GM19455 (cell line): Measurements from ENCODE around the gene ST6GALNAC3.
"Not testable (repeated sequence)": the region's sequence is repeated elsewhere in the genome, so short reads cannot be mapped to it uniquely, and the experiment has no call there.

Source experiments
- ATAC-seq: cut with Tn5 transposase; IDR thresholded peaks from one replicate; pipeline ENCODE4 v1.9.1; 2021; ENCODE audit not compliant: unreplicated experiment

Gene ST6GALNAC3

DNA sequence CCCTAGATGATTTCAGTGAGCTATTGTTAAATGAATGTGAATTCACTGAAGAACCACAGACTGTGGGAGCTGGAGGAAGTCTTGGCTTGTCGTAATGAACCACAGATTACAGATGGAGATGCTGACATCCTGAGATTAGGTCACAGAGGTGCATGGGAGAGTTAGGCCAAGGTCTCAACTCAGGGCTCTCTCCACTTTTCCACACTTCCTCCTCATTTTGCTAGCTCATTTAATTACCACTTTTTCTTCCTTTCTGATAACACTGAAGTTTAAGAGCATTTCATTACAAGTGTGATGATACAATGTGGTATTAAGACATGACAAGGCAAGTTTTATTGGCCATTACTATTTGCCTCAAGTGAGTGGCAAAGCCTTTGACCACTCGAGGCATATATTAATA is 30.8 kb downstream of the ST6GALNAC3 start:
- ATAC-seq = no peak

- ATAC-seq = no peak
Measured at GRCh38 chr1:76106251-76106650, 31.7 kb downstream of the ST6GALNAC3 start.

GRCh38 chr1:76106719-76107235 is 32.2 kb downstream of the ST6GALNAC3 start:
- ATAC-seq = no peak

DNA sequence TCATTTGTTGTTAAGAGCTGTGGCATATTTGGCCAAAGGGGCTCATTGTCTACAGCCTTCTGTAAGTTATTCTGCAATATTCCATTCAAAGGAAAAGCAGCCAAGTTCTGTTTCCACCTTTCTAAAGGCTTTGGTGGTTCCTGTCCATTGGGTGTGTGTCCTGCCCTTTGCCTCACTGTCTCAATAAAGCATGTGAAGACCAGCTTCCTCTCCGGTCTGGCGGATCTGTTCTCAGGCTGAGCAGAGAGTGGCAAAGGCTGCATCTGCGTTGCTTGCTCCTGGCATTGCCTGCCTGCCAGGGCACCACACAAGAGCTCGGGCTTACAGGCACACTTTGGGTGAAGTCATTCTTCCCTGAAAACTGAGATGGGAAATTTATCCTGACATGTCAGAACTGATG is 34.9 kb downstream of the ST6GALNAC3 start:
- ATAC-seq = no peak

GRCh38 chr1:76109901-76110560 is 35.5 kb downstream of the ST6GALNAC3 start:
- no peak for ATAC-seq

GRCh38 chr1:76110666-76111065 is 36.1 kb downstream of the ST6GALNAC3 start:
- no peak for ATAC-seq

DNA sequence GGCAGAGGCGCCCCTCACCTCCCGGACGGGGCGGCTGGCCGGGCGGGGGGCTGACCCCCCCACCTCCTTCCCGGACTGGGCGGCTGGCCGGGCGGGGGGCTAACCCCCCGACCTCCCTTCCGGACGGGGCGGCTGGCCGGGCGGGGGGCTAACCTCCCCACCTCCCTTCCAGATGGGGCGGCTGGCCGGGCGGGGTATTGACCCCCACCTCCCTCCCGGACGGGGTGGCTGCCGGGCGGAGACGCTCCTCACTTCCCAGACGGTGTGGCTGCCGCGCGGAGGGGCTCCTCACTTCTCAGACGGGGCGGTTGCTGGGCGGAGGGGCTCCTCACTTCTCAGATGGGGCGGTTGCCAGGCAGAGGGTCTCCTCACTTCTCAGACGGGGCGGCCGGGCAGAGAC is 37.8 kb downstream of the ST6GALNAC3 start:
- ATAC-seq = not testable (repeated sequence)

DNA sequence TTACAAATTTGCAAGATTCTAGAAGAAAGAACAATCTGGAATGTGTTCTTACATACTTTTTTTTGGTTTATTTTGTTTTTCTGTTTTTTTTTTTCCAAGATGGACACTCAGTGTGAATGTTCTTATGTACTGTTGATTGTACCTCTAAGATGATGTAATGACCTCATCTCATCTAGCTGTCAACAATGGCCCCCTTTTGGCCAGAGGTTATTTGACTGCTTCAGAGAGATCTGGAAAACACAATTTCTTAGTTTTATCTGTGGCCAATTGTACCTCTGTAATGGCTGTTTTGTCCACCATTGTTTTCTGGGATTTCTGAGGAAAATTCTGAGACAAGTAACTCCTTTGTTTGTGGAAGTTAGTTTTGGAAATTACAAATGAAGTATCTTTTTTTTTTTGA is 38.9 kb downstream of the ST6GALNAC3 start:
- no peak for ATAC-seq

- ATAC-seq = no peak
Measured at GRCh38 chr1:76115171-76115570, 40.6 kb downstream of the ST6GALNAC3 start.

DNA sequence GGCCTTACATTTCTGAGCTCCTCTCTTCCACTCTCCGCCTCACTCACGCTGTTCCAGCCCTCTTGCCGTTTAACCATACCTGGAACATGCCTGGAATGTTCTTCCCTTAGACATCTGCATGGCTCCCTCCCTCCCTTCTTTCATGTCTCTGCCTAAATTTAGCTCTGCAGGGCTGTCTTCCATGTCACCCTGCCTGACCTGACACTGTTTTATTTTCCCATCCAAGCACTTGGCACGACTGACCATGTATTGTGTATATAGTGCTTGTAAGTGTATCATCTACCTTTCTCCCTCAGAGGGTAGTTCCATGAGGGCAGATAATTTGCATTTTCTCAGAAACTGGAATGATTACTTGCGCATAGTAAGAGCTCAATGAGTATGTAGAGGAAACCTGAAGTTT is 47.3 kb downstream of the ST6GALNAC3 start:
- ATAC-seq = no peak

- no peak for ATAC-seq
Measured at GRCh38 chr1:76122271-76122670, 47.7 kb downstream of the ST6GALNAC3 start.

- not testable (repeated sequence) for ATAC-seq
Measured at GRCh38 chr1:76123411-76124064, 49.0 kb downstream of the ST6GALNAC3 start.

- ATAC-seq = no peak
Measured at GRCh38 chr1:76124196-76124595, 49.6 kb downstream of the ST6GALNAC3 start.

- ATAC-seq = no peak
Measured at GRCh38 chr1:76125473-76126219, 51.1 kb downstream of the ST6GALNAC3 start.

DNA sequence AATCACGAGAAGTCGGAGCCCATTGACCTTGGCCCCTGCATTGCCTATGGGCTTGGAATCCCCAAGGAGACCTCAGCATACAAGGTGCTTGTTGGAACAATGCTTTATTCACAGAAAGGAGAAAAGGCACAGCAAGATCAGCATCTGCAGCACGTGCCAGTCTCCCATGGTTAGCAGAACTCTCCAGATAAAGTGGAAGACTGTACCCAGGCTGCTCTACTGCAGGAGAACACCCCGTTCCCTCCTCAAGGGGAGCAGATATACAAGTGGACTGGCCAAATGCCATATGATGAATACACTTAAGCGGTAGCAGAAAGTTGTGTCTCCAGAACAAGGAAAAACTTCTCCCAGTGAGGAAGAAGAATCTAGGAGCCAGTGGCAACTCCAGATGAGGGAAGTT is 53.5 kb downstream of the ST6GALNAC3 start:
- ATAC-seq = no peak

- ATAC-seq = no peak
Measured at GRCh38 chr1:76129731-76130130, 55.2 kb downstream of the ST6GALNAC3 start.

DNA sequence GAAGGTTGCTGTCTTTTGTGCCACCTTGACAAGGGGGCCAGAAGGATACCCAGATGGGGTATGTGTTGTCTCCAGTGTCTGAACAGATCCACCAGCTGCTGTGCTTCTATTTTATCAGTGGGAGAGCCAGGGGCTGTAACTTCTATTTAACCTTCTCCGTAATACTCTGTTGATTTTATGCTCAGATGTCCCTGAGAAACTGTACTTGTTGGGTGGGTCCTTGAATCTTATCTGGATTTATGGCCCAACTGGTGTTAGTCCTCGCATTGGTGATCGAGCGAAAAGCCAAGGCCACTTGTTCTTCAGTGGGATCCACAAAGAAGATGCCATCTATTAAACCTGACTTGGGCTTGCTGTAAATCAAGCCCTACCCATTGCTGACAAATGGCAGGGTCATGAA is 56.4 kb downstream of the ST6GALNAC3 start:
- no peak for ATAC-seq

GRCh38 chr1:76133977-76134376 is 59.4 kb downstream of the ST6GALNAC3 start:
- no peak for ATAC-seq

- no peak for ATAC-seq
Measured at GRCh38 chr1:76135835-76136234, 61.3 kb downstream of the ST6GALNAC3 start.

GRCh38 chr1:76136894-76137293 is 62.3 kb downstream of the ST6GALNAC3 start:
- ATAC-seq = no peak

DNA sequence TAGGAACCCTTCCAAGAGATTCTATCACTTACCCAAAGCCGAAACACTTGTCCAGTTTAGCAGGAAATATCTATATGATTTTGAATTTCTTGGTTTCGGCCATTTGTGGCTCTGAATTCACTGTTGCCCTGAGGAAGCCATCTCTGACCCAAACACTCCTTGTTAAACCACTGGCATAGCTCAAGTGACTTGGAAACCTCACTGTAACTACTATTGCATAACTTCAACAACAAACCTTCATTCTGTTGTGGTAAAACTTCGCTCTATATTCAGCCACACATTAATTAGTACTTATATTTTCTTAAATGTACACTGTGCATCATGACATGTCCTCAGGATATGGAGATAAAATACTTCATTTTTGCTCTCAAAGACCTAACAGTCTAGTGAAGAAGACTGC is 63.2 kb downstream of the ST6GALNAC3 start:
- no peak for ATAC-seq

DNA sequence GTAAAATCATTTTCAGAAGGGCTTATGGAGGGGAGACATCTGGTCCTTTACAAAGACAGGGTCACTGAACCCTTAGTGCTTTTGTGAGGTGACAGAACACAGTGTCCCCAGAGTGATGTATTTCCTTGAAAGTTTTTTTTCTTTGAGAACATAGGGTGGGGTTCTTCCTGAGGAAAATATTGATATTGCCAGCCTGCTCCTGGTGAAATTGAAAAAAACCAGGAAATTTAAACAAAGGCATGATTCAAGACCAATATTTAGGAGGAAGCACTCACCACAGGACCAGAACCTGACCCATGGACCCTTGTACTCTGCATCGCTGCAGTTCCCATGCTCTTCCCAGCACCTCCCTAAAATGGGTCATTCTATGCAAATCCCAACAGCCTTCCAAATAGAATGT is 63.7 kb downstream of the ST6GALNAC3 start:
- no peak for ATAC-seq
